GM19193 (cell line): Measurements from ENCODE around the gene CYP46A1.

Experiments used
- POLR2A ChIP-seq: IDR thresholded peaks from 4 replicates; pipeline ENCODE4 v1.6.1; 2011; ENCODE audit not compliant: insufficient read depth, insufficient read length; ENCODE audit errors: extremely low read depth

The CYP46A1 gene

DNA sequence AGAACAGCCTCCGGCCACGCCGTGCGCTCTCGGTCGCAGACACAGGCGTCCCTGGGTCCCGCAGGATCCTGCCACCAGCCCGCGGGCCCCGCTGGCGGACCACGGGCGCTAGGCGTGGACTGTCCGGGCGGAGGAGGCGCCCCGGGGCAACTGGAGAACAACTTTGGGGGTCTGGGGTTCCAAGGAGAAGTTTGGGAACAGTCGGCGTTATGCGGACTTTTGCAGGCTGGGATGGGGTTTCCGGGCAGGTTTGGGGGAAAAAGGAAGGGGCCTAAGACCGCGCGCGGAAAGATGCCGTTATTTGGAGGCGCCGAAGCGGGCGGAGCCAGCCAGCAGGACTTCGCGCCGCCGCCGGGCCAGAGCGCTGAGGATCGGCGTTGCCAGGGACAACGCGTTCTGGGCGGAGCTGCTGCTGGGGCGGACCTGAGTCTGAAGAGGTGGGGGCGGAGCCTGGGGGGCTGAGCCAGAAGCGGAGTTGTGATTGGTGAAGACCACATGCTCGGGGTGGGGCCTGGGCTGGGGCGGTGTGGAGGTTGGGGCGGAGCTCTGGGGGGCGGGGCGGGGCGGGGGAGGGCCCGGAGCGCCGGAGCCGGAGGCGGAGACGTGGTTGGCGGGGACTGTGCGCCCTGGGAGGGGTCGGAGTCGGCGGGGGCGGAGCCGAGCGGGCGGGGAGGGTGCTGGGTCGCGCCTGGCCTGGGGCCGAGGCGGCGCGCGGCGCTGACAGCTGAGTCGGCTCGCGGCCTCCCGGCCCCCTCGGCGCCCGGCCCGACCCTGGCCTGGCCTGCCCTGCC is at the start of gene CYP46A1:
Gene CYP46A1, plus strand, starts transcription at position 680 of the 791 bp plus-strand sequence. CDS start 120 bp downstream, outside the sequence.
- peak; percentile 58 for TF ChIP-seq POLR2A

DNA sequence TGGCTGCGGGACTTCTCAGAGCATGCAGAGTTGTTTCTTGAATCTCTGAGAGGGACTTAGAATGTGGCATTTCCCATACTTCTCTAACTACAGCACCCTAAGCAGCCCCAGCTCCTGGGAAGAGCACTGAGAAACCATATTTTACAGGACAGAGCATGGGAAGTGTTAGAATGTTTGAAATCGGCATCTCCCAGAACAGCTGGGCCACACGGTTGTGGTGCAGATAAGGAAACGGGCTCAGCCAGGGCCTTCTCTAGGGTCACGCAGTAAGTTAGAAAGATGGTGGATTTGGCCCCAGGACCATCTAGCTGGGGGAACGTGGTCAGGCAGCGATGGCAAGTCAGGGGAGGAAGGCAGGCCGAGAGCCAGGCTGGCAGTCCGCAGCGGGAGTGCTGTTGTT is 49.7 kb upstream of the CYP46A1 start:
- no peak for TF ChIP-seq POLR2A

DNA sequence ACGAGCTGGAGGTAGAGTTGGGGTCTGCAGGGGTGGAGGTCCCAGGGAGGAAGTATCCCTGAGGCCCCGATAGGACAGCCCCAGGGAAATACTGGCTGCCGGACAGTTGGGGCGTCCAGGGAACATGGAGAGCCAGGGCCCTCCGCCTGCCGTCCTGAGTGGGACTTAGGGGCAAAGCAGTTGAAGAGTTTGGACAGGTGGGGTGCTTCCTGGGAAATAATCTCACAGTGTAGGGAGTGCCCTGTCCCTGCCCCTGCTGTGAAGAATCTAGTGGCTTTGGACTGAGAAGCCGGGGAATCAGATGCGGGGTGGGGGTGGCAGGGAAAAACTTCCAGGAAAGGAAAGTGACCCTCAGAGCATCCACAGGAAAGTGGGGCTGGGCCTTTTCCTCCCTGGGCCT is 49.0 kb upstream of the CYP46A1 start:
- no peak for TF ChIP-seq POLR2A

DNA sequence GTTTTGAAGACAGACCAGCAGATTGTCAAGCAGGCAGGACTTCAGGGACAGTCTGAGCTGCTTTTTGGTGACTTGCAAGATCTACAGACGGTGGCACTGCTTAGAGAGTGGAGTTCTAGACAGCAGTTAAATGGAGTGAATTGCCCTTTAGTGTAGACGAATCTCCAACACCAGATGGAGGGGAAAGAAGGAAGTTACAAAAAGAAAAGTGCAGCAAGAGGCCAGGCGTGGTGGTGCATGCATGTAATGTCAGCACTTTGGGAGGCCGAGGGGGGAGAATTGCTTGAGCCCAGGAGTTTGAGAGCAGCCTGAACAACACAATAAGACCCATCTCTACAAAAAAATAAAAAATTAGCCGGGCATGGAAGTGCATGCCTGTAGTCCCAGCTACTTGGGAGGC is 47.6 kb upstream of the CYP46A1 start:
- no peak for TF ChIP-seq POLR2A

DNA sequence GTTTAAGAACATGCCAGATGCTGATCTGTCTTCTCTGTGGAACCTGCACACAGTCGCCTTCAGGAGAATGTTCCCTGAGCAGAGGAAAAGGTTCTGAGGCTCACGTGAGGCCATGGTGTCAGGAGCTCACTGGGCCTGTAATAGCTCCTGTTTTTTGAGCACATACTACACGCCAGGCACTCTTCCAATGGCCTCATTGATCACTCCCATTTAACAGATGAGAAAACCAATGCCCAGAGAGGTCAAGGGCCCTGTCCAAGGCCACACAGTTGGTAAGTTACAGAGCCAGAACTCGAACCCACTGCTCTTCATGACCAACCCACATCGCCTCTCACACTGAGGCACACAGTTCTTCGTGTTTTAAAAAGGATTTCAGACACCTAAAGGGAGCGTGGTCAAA is 46.5 kb upstream of the CYP46A1 start:
- TF ChIP-seq POLR2A = no peak

DNA sequence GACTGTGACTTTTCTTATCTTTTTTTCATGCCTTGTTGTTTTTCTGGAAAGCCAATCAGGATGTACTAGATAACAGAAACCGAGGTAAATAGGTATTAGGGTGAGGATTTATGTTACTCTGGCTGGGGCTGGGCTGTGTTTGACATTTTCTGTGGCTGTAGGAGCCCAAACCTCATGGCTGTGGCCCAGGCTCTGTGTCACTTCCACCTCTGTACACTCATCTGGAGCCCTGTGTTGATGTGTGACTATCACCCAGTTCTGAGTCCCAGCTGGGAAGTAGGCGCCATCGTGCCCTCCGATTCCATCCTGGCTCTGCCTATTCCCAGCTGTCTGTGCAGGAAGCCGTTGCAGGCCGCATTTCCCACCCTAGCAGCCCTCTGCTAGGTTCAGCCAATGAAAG is 40.8 kb upstream of the CYP46A1 start:
- TF ChIP-seq POLR2A = no peak

DNA sequence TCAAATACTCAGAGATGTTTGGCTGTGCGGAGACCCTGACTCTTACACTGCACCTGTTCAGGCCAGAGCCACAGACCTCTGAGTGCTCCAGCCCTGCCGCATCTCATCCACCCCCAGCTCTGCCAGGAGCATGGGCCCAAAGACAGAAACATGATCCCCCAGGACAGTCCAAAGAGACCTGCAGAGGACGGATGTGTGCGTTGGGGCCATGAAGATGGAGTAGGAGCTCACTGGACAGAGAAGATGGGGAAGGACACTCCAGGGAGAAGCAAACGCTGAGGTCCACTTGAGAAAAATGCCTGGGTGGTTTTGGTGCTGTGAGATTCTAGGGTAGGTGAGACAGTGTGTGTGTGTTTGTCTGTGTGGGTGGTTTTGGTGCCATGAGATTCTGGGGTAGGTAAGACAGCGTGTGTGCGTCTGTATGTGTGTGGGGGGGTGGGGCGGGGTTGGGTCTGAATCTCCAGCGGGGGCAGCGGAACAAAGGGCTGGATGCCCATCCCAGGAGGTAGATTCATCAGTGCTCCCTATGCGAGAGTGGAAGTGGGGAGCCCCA is 40.0 kb upstream of the CYP46A1 start:
- TF ChIP-seq POLR2A = no peak

DNA sequence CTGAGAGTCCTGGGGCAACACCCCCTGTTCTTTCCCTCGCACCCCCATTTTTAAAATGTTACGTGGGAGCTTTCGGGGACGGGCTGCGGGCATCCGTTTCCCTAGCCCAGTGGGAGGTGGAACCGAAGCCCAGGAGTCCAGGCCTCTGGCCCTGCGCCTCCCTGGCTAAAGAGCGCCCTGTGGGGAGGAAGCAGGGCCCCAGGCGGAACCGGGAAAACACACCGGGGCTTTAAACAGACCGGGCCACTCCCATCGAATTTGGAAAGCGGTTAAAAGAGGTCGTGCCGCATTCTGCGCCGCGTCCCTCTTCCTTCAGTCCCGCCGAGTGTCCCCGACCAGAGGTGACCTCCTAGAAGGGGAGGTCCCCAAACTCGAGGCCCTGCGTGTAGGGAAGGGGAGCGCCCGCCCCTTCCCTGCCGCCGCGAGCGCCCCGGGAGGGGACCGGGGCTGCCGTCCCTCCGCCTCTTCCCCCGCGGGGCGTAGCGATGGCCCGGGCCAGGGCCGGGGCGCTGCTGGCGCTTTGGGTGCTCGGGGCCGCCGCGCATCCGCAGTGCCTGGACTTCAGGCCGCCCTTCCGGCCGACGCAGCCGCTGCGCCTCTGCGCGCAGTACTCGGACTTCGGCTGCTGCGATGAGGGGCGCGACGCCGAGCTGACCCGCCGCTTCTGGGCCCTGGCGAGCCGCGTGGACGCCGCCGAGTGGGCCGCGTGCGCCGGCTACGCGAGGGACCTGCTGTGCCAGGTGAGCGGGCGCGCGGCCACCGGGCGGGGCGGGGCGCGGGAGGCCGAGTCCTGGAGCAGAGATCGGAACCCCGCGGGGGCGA is 39.2 kb upstream of the CYP46A1 start, which contains the start of gene HHIPL1:
Gene HHIPL1, plus strand, starts transcription at position 407 of the 822 bp plus-strand sequence. Its CDS starts 79 bp downstream, at position 486.
- no peak for TF ChIP-seq POLR2A

DNA sequence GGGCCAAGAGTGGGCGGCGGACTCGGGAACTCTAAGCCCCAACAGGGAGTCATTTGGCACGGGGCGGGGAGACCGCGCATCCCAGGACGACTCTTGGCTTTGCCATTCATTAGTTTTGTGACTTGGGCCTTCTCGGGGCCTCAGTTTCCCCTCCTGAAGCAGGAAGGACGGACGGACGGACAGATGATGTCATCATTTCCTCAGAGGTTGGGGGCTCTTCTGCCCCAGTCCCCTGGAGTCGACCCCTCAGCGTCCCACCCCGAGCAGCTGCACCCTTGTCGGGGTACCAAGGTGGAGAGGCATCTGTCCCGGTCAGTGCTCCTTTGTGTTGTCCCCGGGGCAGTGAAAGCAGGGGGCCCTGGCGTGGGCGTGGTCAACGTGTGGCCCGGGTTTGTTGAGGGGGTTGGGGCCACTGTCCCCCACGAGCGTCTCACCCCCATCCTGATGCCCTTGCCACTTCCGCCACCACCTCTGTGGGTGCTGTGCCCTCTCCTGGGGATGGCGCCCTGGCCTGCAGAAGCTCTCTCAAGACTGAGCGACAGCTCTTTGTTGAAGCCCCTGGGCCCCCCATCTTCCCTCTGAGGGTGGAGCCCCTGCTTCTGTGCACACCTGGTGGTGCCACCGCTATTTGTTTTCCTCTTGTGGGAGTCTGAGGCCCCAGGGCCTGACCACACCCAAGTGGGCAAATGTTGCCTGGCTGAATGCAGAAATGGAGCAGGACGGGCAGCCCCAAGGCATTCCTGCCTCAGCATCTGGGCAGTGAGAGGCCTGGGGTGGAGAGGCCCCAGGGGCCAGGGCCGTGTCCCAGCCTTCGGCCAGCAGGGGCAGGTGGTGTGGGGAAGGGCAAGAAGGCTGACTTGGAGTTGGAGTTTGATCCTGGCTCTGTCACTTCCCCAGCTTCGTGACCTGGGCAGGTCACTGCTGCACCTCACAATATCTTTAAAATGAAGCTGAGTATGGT is 38.3 kb upstream of the CYP46A1 start:
- no peak for TF ChIP-seq POLR2A

DNA sequence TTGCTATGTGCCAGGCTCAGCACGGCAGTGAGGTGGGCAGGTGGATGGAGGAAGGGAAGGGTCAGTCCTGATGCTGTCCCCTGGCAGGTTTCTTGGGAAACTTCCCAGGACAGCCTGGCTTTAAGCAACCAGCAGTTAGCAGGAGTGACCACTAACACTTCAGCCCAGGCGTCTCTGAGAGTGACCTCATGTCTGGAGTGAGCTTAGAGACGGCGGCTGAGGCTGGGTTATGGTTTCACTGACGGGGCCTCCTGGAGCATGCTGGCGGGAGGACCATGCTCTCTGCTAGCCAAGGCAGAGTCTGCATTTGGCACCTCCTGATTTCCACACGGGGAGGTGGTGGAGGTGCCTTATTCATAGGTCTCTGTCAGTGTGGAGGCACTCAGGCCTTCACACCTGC is 36.7 kb upstream of the CYP46A1 start:
- TF ChIP-seq POLR2A = no peak

DNA sequence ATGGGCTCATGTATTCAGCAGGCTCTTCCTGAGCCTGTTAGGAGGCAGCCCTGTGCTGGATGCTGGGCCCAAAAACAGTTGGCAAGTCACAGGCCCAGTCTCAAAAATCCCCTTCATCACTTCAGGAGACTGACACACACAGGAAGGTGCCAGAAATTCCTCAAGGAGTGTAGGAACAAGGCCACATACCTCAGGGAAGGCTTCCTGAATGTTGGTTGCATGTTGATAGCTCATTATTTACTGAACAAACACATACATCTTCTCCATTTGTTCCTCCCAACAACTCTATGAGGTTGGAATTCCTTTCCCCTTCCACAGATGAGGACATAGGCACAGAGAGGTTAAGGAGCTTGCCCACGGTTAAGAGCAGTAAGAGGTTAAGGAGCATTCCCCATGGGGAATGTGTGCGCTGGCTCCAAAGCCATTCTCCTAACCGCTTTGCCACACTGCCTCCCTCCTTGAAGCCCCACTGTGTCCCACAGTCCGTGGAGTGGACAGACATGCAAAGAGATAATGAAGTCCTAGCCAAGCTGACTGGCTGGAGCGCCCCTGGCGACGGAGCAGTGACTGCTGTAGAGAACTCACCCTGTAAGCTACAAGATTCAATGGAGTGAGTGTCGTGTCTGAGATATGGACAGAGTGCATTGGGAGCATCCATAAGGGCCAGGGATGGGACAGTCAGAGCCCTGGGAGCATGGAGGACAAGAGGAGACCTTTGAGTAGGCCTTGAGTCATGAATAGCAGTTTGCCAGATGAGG is 35.9 kb upstream of the CYP46A1 start:
- TF ChIP-seq POLR2A = no peak

DNA sequence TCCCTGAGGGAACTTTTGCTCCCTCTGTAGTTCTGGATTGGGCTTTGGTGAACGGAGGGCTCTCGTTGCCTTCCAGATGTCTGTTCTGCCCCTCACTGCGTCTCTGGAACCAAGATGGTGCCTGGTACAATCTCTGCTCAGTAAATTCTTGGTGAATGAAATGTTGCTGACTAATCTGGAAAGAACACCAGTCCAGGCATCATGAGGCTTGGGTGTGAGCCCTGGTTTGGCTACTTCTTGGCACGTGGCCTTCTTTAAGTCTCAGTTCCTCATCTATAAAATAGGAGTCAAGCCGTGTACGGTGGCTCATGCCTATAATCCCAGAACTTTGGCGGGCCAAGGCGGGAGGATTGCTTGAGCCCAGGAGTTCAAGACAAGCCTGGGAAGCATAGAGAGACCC is 34.9 kb upstream of the CYP46A1 start:
- TF ChIP-seq POLR2A = no peak

DNA sequence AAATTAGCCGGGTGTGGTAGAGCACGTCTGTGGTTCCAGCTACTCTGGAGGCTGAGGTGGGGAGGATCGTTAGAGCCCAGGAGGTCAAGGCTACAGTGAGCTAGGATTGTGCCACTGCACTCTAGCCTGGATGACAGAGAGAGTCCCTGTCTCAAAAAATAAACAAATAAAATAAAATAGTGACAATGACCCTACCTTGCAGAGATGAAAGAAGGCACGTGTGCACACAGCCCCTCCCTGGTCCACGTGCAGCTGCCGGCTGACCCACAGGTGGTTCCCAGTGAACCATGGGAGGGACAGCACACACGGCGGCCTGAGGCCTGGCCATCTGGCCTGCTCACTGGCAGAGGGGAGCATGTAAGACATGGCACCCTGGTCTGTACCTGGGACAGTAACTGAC is 34.5 kb upstream of the CYP46A1 start:
- TF ChIP-seq POLR2A = no peak

DNA sequence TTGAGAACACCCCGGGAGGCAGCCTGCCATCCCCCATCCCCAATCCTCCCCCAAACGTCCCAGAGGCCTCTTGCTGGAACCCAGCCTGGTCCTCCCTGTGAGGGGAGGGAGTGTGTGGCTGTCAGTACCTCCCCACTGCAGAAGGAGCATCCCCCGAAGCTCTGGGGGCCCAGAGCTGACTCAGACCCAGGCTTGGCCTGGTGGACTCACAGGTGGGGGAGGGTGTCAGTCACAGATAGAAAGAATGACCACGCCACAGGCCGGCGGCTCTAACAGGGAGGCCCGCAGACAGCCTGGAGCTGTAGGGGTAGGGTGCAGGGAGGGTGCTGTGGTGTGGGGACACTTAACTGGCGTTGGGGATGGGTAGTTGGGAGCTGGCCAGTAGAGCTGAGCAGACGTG is 33.9 kb upstream of the CYP46A1 start:
- TF ChIP-seq POLR2A = no peak

DNA sequence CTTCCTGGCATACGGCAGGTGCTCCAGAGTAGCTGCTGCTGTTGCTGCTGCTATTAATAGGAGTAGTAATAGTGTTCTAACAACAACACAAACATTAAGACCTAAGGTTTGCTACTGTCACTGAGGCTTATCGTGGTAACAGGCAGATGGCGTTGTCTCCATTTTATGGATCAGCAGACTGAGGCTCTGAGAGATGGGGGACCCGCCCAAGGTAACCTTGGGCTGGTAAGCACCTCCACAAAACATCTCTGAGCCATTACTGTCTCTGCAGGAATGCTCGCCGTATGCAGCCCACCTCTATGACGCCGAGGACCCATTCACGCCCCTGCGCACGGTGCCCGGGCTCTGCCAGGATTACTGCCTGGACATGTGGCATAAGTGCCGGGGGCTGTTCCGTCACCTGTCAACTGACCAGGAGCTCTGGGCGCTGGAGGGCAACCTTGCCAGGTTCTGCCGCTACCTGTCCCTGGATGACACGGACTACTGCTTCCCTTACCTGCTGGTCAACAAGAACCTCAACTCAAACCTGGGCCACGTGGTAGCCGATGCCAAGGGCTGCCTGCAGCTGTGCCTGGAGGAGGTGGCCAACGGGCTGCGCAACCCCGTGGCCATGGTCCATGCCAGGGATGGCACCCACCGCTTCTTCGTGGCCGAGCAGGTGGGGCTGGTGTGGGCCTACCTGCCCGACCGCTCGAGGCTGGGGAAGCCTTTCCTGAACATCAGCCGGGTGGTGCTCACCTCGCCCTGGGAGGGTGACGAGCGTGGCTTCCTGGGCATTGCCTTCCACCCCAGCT is 31.9 kb upstream of the CYP46A1 start:
- no peak for TF ChIP-seq POLR2A
